Measurements from ENCODE around the gene RCOR1.
"Not testable (repeated sequence)": the region's sequence is repeated elsewhere in the genome, so short reads cannot be mapped to it uniquely, and the experiment has no call there.

Gene RCOR1

GRCh38 chr14:102758087-102758486 lies 165.6 kb downstream of the RCOR1 start:
- DNase-seq, result no peak

GRCh38 chr14:102759456-102760187 lies 167.2 kb downstream of the RCOR1 start:
- no peak for DNase-seq

- no peak for DNase-seq
These were observed 168.2 kb downstream of the RCOR1 start for GRCh38 chr14:102760496-102761193.

- no peak for DNase-seq
These were observed 168.8 kb downstream of the RCOR1 start for GRCh38 chr14:102761206-102761605.

- DNase-seq, result no peak
These were observed 171.8 kb downstream of the RCOR1 start for GRCh38 chr14:102764220-102764671.

GRCh38 chr14:102765770-102766169 lies 173.3 kb downstream of the RCOR1 start:
- DNase-seq, result not testable (repeated sequence)

GRCh38 chr14:102768223-102769048 lies 176.0 kb downstream of the RCOR1 start:
- no peak for DNase-seq

- DNase-seq, result no peak
These were observed 176.5 kb downstream of the RCOR1 start for GRCh38 chr14:102769049-102769327.

GRCh38 chr14:102770147-102771123 lies 178.0 kb downstream of the RCOR1 start:
- DNase-seq, result no peak

GRCh38 chr14:102771144-102771543 lies 178.7 kb downstream of the RCOR1 start:
- no peak for DNase-seq

- DNase-seq, result no peak
These were observed 180.5 kb downstream of the RCOR1 start for GRCh38 chr14:102772781-102773570.

- DNase-seq, result peak; percentile 88
These were observed 182.1 kb downstream of the RCOR1 start for GRCh38 chr14:102774391-102775153.

GRCh38 chr14:102775855-102776760 lies 183.7 kb downstream of the RCOR1 start:
- DNase-seq, result no peak

GRCh38 chr14:102776761-102777710 lies 184.6 kb downstream of the RCOR1 start, which contains the start of gene TRAF3:
Gene TRAF3 (plus strand): TSS chr14:102777449. CDS start chr14:102870202, 92,753 bp downstream.
- DNase-seq, result no peak

- DNase-seq, result no peak
These were observed 185.4 kb downstream of the RCOR1 start for GRCh38 chr14:102777711-102778337.

GRCh38 chr14:102778338-102779083 lies 186.1 kb downstream of the RCOR1 start:
- DNase-seq, result peak; percentile 53

- no peak for DNase-seq
These were observed 186.6 kb downstream of the RCOR1 start for GRCh38 chr14:102779084-102779462.

Data from NCI-H1694 treated with DMSO at 0.1 percent for 48 hours (cell line).